ENCODE data around the gene PARD3. TPM values are rescaled to one million over a fixed set of nuclear protein-coding genes. Genes with fewer than 3 reads are reported as not detected.

The PARD3 gene
- total RNA-seq, 3 donors from 2014 or later (not counting 1 experiment from before 2014, with no cell fraction given), result 0.14 to 0.49 (median 0.38) TPM

GRCh38 chr10:34626158-34626880 is 188.8 kb downstream of the PARD3 start:
- H3K27ac Mint-ChIP-seq, result no peak overlapping the region
- Histone ChIP-seq H3K27me3 (ENCODE audit: control insufficient read depth, insufficient read depth, low read length) (no peaks in the 10 kb centered on the region), H3K36me3 (ENCODE audit: control insufficient read depth, insufficient read depth, low read length) (no peaks in the 10 kb centered on the region), H3K27ac (ENCODE audit: low read length) (no peak overlapping the region), H3K4me3 (ENCODE audit: low read length) (no peak overlapping the region), H3K9me3 (ENCODE audit: control insufficient read depth, insufficient read depth, low read length) (no peaks in the 10 kb centered on the region), H3K4me1 (ENCODE audit: control insufficient read depth, insufficient read depth, low read length) (no peaks in the 10 kb centered on the region)
- no peaks in the 10 kb centered on the region for H3K4me1 Mint-ChIP-seq
- ATAC-seq (no peak), DNase-seq (no peak)
- no peak overlapping the region for H3K4me3 Mint-ChIP-seq
- intact Hi-C loops (cut with micrococcal nuclease), result no loop called here
- H3K9me3 Mint-ChIP-seq, result no peaks in the 10 kb centered on the region
- H3K36me3 Mint-ChIP-seq, result no peaks in the 10 kb centered on the region
- 100% methylated on average over 1 of the region's 3 CpGs for WGBS (ENCODE audit: insufficient coverage)
- no peak for TF ChIP-seq CTCF (IDR thresholded peaks at IDR 0.05)
- H3K27me3 Mint-ChIP-seq (ENCODE audit: low read depth in 2 of 2), result no peaks in the 10 kb centered on the region

GRCh38 chr10:34624323-34625153 is 190.6 kb downstream of the PARD3 start:
- H3K36me3 Mint-ChIP-seq, result no peaks in the 10 kb centered on the region
- no peaks in the 10 kb centered on the region for H3K9me3 Mint-ChIP-seq
- Histone ChIP-seq H3K36me3 (ENCODE audit: control insufficient read depth, insufficient read depth, low read length) (no peaks in the 10 kb centered on the region), H3K27ac (ENCODE audit: low read length) (no peak overlapping the region), H3K27me3 (ENCODE audit: control insufficient read depth, insufficient read depth, low read length) (no peaks in the 10 kb centered on the region), H3K4me1 (ENCODE audit: control insufficient read depth, insufficient read depth, low read length) (no peaks in the 10 kb centered on the region), H3K4me3 (ENCODE audit: low read length) (no peak overlapping the region), H3K9me3 (ENCODE audit: control insufficient read depth, insufficient read depth, low read length) (no peaks in the 10 kb centered on the region)
- DNase-seq, result no peak
- intact Hi-C loops (cut with micrococcal nuclease), result no loop called here
- peaks cover 0 to 12% of the 10 kb centered on the region in 2 donors for H3K27me3 Mint-ChIP-seq (ENCODE audit: low read depth in 2 of 2)
- no peak overlapping the region for H3K4me3 Mint-ChIP-seq
- H3K4me1 Mint-ChIP-seq, result no peaks in the 10 kb centered on the region
- TF ChIP-seq CTCF (IDR thresholded peaks at IDR 0.05), result no peak
- ATAC-seq, result no peak
- no peak overlapping the region for H3K27ac Mint-ChIP-seq
- WGBS (ENCODE audit: insufficient coverage), result 88% methylated on average over 12 of the region's 12 CpGs

- no peak overlapping the region for H3K27ac ChIP-seq (ENCODE audit: low read length)
- Mint-ChIP-seq H3K27me3 (ENCODE audit: low read depth in 2 of 2) (peaks cover 0 to 12% of the 10 kb centered on the region in 2 donors), H3K9me3 (no peaks in the 10 kb centered on the region), H3K4me3 (no peak overlapping the region), H3K36me3 (no peaks in the 10 kb centered on the region), H3K27ac (no peak overlapping the region), H3K4me1 (no peaks in the 10 kb centered on the region)
- intact Hi-C loops (cut with micrococcal nuclease), result no loop called here
- no peaks in the 10 kb centered on the region for H3K4me1 ChIP-seq (ENCODE audit: control insufficient read depth, insufficient read depth, low read length)
- H3K4me3 ChIP-seq (ENCODE audit: low read length), result no peak overlapping the region
- H3K36me3 ChIP-seq (ENCODE audit: control insufficient read depth, insufficient read depth, low read length), result no peaks in the 10 kb centered on the region
- ATAC-seq (no peak), DNase-seq (no peak)
- 97% methylated on average over 4 of the region's 4 CpGs for WGBS (ENCODE audit: insufficient coverage)
- no peaks in the 10 kb centered on the region for H3K27me3 ChIP-seq (ENCODE audit: control insufficient read depth, insufficient read depth, low read length)
- no peaks in the 10 kb centered on the region for H3K9me3 ChIP-seq (ENCODE audit: control insufficient read depth, insufficient read depth, low read length)
- TF ChIP-seq CTCF (IDR thresholded peaks at IDR 0.05), result no peak
Measured at GRCh38 chr10:34622945-34623344, 192.2 kb downstream of the PARD3 start.
